H9 (cell line): ENCODE measurements around the gene SH3BP2. TPM values are rescaled to one million over a fixed set of nuclear protein-coding genes. Genes with fewer than 3 reads are reported as not detected.

Experiments
- DNase-seq: peaks from one replicate; pipeline ENCODE4 v3.0.0-alpha.2; 2017
- H2AFZ ChIP-seq: one replicate; pipeline ENCODE4 v1.6.1; 2013; ENCODE audit warnings: mild to moderate bottlenecking, low read length, control low read depth, moderate library complexity
- H2AK5ac ChIP-seq: 2 replicates; pipeline ENCODE4 v1.6.1; 2013; ENCODE audit warnings: low read length, control low read depth, mixed read lengths; ENCODE audit not compliant: insufficient read length
- H2BK120ac ChIP-seq: one replicate; pipeline ENCODE4 v1.6.1; 2013; ENCODE audit warnings: low read depth, mild to moderate bottlenecking, low read length, control low read depth, inconsistent platforms; ENCODE audit not compliant: poor library complexity, severe bottlenecking
- H2BK12ac ChIP-seq: 2 replicates; pipeline ENCODE4 v1.6.1; 2013; ENCODE audit warnings: low read length, control low read depth, mixed read lengths, low read depth; ENCODE audit not compliant: insufficient read length
- H2BK15ac ChIP-seq: 2 replicates; pipeline ENCODE4 v1.6.1; 2013; ENCODE audit warnings: low read depth, low read length, control low read depth
- H2BK20ac ChIP-seq: one replicate; pipeline ENCODE4 v1.6.1; 2013; ENCODE audit warnings: low read depth, mild to moderate bottlenecking, low read length, control low read depth, inconsistent platforms; ENCODE audit not compliant: poor library complexity, severe bottlenecking
- H2BK5ac ChIP-seq: 2 replicates; pipeline ENCODE4 v1.6.1; 2013; ENCODE audit warnings: low read length, control low read depth, mixed read lengths; ENCODE audit not compliant: insufficient read length
- H3K14ac ChIP-seq: 2 replicates; pipeline ENCODE4 v1.6.1; 2013; ENCODE audit warnings: low read length, control low read depth; ENCODE audit not compliant: insufficient read depth
- H3K18ac ChIP-seq: 2 replicates; pipeline ENCODE4 v1.6.1; 2013; ENCODE audit warnings: low read depth, mild to moderate bottlenecking, mixed read lengths, low read length, control low read depth; ENCODE audit not compliant: insufficient read length
- H3K23ac ChIP-seq: 2 replicates; pipeline ENCODE4 v1.6.1; 2013; ENCODE audit warnings: low read length, control low read depth, mixed read lengths, low read depth; ENCODE audit not compliant: insufficient read length
- H3K23me2 ChIP-seq: 2 replicates; pipeline ENCODE4 v1.6.1; 2013; ENCODE audit warnings: low read depth, mild to moderate bottlenecking, mixed read lengths, low read length, control low read depth; ENCODE audit not compliant: insufficient read length, poor library complexity, severe bottlenecking
- H3K27ac ChIP-seq: 2 replicates; pipeline ENCODE4 v1.5.1; 2013; ENCODE audit warnings: low read length, control low read depth, mixed read lengths, low read depth; ENCODE audit not compliant: insufficient read length
- H3K27me3 ChIP-seq: 2 replicates; pipeline ENCODE4 v1.6.1; 2013; ENCODE audit warnings: low read length, control low read depth, inconsistent platforms; ENCODE audit not compliant: insufficient read depth
- H3K4ac ChIP-seq: 2 replicates; pipeline ENCODE4 v1.6.1; 2013; ENCODE audit warnings: low read depth, mild to moderate bottlenecking, control low read depth, inconsistent platforms, low read length, moderate library complexity
- H3K4me1 ChIP-seq: 2 replicates; pipeline ENCODE4 v1.6.1; 2013; ENCODE audit warnings: low read length, control low read depth, inconsistent platforms; ENCODE audit not compliant: insufficient read depth
- H3K4me2 ChIP-seq: 2 replicates; pipeline ENCODE4 v1.6.1; 2013; ENCODE audit warnings: low read length, control low read depth, mixed read lengths; ENCODE audit not compliant: insufficient read length, insufficient read depth
- H3K56ac ChIP-seq: 2 replicates; pipeline ENCODE4 v1.6.1; 2013; ENCODE audit warnings: low read depth, mild to moderate bottlenecking, mixed read lengths, low read length, control low read depth; ENCODE audit not compliant: insufficient read length
- H3K79me1 ChIP-seq: 2 replicates; pipeline ENCODE4 v1.6.1; 2013; ENCODE audit warnings: low read depth, mild to moderate bottlenecking, moderate library complexity, low read length, control low read depth, inconsistent platforms; ENCODE audit not compliant: insufficient read depth, poor library complexity, severe bottlenecking
- H3K79me2 ChIP-seq: 2 replicates; pipeline ENCODE4 v1.6.1; 2013; ENCODE audit warnings: low read length, control low read depth, inconsistent platforms; ENCODE audit not compliant: insufficient read depth
- H3K9ac ChIP-seq: 2 replicates; pipeline ENCODE4 v1.6.1; 2013; ENCODE audit warnings: low read length, control low read depth, mixed read lengths; ENCODE audit not compliant: insufficient read length; ENCODE audit errors: extremely low read depth
- H3K9me3 ChIP-seq: one replicate; pipeline ENCODE4 v1.6.1; 2013; ENCODE audit warnings: low read depth, low read length, inconsistent platforms; ENCODE audit not compliant: control insufficient read depth
- H3T11ph ChIP-seq: one replicate; pipeline ENCODE4 v1.6.1; 2013; ENCODE audit warnings: mild to moderate bottlenecking, low read length, control low read depth, inconsistent platforms
- H4K20me1 ChIP-seq: one replicate; pipeline ENCODE4 v1.6.1; 2013; ENCODE audit not compliant: control insufficient read depth, insufficient read length, insufficient read depth
- H4K5ac ChIP-seq: 2 replicates; pipeline ENCODE4 v1.6.1; 2013; ENCODE audit warnings: low read depth, mild to moderate bottlenecking, mixed read lengths, low read length, control low read depth; ENCODE audit not compliant: insufficient read length
- H4K8ac ChIP-seq: replicated peaks from 2 replicates; pipeline ENCODE4 v1.6.1; 2013; ENCODE audit warnings: low read length, control low read depth, mixed read lengths, low read depth; ENCODE audit not compliant: insufficient read length
- H4K91ac ChIP-seq: 2 replicates; pipeline ENCODE4 v1.6.1; 2013; ENCODE audit warnings: low read depth, mild to moderate bottlenecking, moderate library complexity, mixed read lengths, low read length, control low read depth; ENCODE audit not compliant: insufficient read length
- H3K27ac Mint-ChIP-seq, 3 experiments: 2 replicates in 2 of 3; 3 replicates in 1 of 3; pipeline ENCODE4 v1.8.0; 2020 to 2021; ENCODE audit warnings: mixed read lengths in 3 of 3, mild to moderate bottlenecking in 1 of 3, moderate library complexity in 1 of 3
- H3K27me3 Mint-ChIP-seq: 2 replicates; pipeline ENCODE4 v1.8.0; 2021; ENCODE audit warnings: low read depth, mild to moderate bottlenecking, moderate library complexity, mixed read lengths
- H3K36me3 Mint-ChIP-seq, 3 experiments: 2 replicates in 2 of 3; 3 replicates in 1 of 3; pipeline ENCODE4 v1.8.0; 2020 to 2021; ENCODE audit warnings: low read depth in 3 of 3, mixed read lengths in 3 of 3; ENCODE audit not compliant: insufficient read depth in 1 of 3
- H3K4me1 Mint-ChIP-seq, 2 experiments: 2 replicates each; pipeline ENCODE4 v1.8.0; 2020; ENCODE audit warnings: mixed read lengths in 2 of 2
- H3K4me3 Mint-ChIP-seq, 2 experiments: 2 replicates in 1 of 2; 3 replicates in 1 of 2; pipeline ENCODE4 v1.8.0; 2020 to 2021; ENCODE audit warnings: mild to moderate bottlenecking in 2 of 2, mixed read lengths in 2 of 2, moderate library complexity in 1 of 2
- H3K9me3 Mint-ChIP-seq, 2 experiments: 2 replicates in 1 of 2; 3 replicates in 1 of 2; pipeline ENCODE4 v1.8.0; 2020; ENCODE audit warnings: mild to moderate bottlenecking in 2 of 2, mixed read lengths in 2 of 2, moderate library complexity in 1 of 2
- CTCF ChIP-seq: fragments of 200-600 bp; sonication (generic); conservative IDR thresholded peaks from 3 replicates; pipeline ENCODE4 v1.8.0; 2021; ENCODE audit warnings: antibody characterized with exemption, mild to moderate bottlenecking
- WGBS: extraction: QIAGEN DNeasy Blood & Tissue Kit; methylation state at CpG from one replicate; pipeline ENCODE4 v1.1.7; 2013; ENCODE audit warnings: missing lambda C conversion rate, low lambda C conversion rate, mixed read lengths; ENCODE audit not compliant: insufficient read length; ENCODE audit errors: extremely low coverage; 5-methylcytosine and 5-hydroxymethylcytosine counted together
- total RNA-seq: library from RNA; stranded (reverse); gene quantifications from 2 replicates; pipeline ENCODE4 v1.2.1, GENCODE V29; 2021

Gene SH3BP2
- total RNA-seq, 1 experiment from 2014 or later, result 37.6 TPM

- Histone ChIP-seq H4K20me1 (no peaks in the 10 kb centered on the region), H4K91ac (no peak overlapping the region), H3K18ac (no peak overlapping the region), H2BK20ac (no peak overlapping the region), H2AFZ (no peak overlapping the region), H3K23me2 (no peaks in the 10 kb centered on the region), H3K27ac (no peak overlapping the region), H3K4me1 (no peaks in the 10 kb centered on the region), H3K9ac (no peak overlapping the region), H4K5ac (no peak overlapping the region), H2BK120ac (no peak overlapping the region), H2BK15ac (no peak overlapping the region), H3K4ac (no peak overlapping the region), H3K27me3 (no peaks in the 10 kb centered on the region), H3K79me2 (no peaks in the 10 kb centered on the region), H3K56ac (no peak overlapping the region), H3K79me1 (no peaks in the 10 kb centered on the region), H3K23ac (no peak overlapping the region), H4K8ac (no peak overlapping the region), H2BK12ac (no peak overlapping the region), H3K4me2 (no peak overlapping the region), H3K9me3 (no peaks in the 10 kb centered on the region), H2AK5ac (no peak overlapping the region), H3T11ph (no peak overlapping the region), H3K14ac (no peak overlapping the region), H2BK5ac (no peak overlapping the region)
- Mint-ChIP-seq H3K27ac (no peak overlapping the region), H3K9me3 (peaks cover 12 to 21% of the 10 kb centered on the region in 2 experiments; a peak in 4 of 5 replicates), H3K27me3 (peaks cover 2% of the 10 kb centered on the region), H3K4me3 (no peak overlapping the region), H3K4me1 (peaks cover 22 to 24% of the 10 kb centered on the region in 2 experiments), H3K36me3 (peaks cover 0 to 13% (median 9%) of the 10 kb centered on the region in 3 experiments; a peak in 4 of 7 replicates)
- WGBS, result no CpG with 5 or more reads among the region's 12 CpGs
- DNase-seq, result no peak
- TF ChIP-seq CTCF, result no peak
These were observed 26.9 kb upstream of the SH3BP2 start for GRCh38 chr4:2765832-2766526.
